ENCODE data around the gene PLCG1. TPM values are rescaled to one million over a fixed set of nuclear protein-coding genes. Genes with fewer than 3 reads are reported as not detected.

PLCG1 gene
- total and polyA plus RNA-seq, 5 donors from 2014 or later, result 30.4 to 540 (median 33.2) TPM

GRCh38 chr20:41142245-41142644 is 4.9 kb downstream of the PLCG1 start:
- ATAC-seq (ENCODE audit: low read depth in 2 of 2) (no peak), DNase-seq (no peak)
- peak overlapping the region; percentile 95 to 97 (median 96) for H3K4me3 Mint-ChIP-seq
- Histone ChIP-seq H3K4me3 (ENCODE audit: low read depth, low read length) (peak overlapping the region; percentile 89), H3K9me3 (ENCODE audit: control insufficient read depth in 2 of 2, low read length in 2 of 2) (no peaks in the 10 kb centered on the region), H3K27me3 (ENCODE audit: control insufficient read depth, insufficient read depth, low read length) (no peaks in the 10 kb centered on the region), H3K4me1 (ENCODE audit: control insufficient read depth, insufficient read depth, low read length, poor library complexity, severe bottlenecking) (peaks cover 93% of the 10 kb centered on the region), H3K36me3 (ENCODE audit: control insufficient read depth, insufficient read depth, low read length) (peaks cover 7% of the 10 kb centered on the region), H3K27ac (ENCODE audit: insufficient read depth, low read length, poor library complexity, severe bottlenecking) (peak overlapping the region; percentile 87)
- no peaks in the 10 kb centered on the region for H3K9me3 Mint-ChIP-seq
- H3K4me1 Mint-ChIP-seq, result peaks cover 30 to 81% (median 70%) of the 10 kb centered on the region in 4 donors
- H3K27me3 Mint-ChIP-seq, result no peaks in the 10 kb centered on the region
- H3K27ac Mint-ChIP-seq, result peak overlapping the region; percentile 92 to 100 (median 94)
- peaks cover 18% of the 10 kb centered on the region for H3K36me3 Mint-ChIP-seq

- Mint-ChIP-seq H3K4me3 (peak overlapping the region; percentile 95 to 97 (median 96)), H3K4me1 (peaks cover 31 to 87% (median 73%) of the 10 kb centered on the region in 4 donors), H3K27me3 (no peaks in the 10 kb centered on the region), H3K27ac (peak overlapping the region; percentile 92 to 100 (median 94)), H3K36me3 (peaks cover 19% of the 10 kb centered on the region), H3K9me3 (no peaks in the 10 kb centered on the region)
- H3K27me3 ChIP-seq (ENCODE audit: control insufficient read depth, insufficient read depth, low read length), result no peaks in the 10 kb centered on the region
- H3K4me3 ChIP-seq (ENCODE audit: low read depth, low read length), result peak overlapping the region; percentile 89
- DNase-seq (peak; percentile 28 to 85 (median 51)), ATAC-seq (ENCODE audit: low read depth in 2 of 2) (peak; percentile 64 to 73)
- no peaks in the 10 kb centered on the region for H3K9me3 ChIP-seq (ENCODE audit: control insufficient read depth in 2 of 2, low read length in 2 of 2)
- H3K27ac ChIP-seq (ENCODE audit: insufficient read depth, low read length, poor library complexity, severe bottlenecking), result peak overlapping the region; percentile 87
- peaks cover 99% of the 10 kb centered on the region for H3K4me1 ChIP-seq (ENCODE audit: control insufficient read depth, insufficient read depth, low read length, poor library complexity, severe bottlenecking)
- H3K36me3 ChIP-seq (ENCODE audit: control insufficient read depth, insufficient read depth, low read length), result peaks cover 7% of the 10 kb centered on the region
Observed at GRCh38 chr20:41142919-41143318, 5.6 kb downstream of the PLCG1 start.

DNA sequence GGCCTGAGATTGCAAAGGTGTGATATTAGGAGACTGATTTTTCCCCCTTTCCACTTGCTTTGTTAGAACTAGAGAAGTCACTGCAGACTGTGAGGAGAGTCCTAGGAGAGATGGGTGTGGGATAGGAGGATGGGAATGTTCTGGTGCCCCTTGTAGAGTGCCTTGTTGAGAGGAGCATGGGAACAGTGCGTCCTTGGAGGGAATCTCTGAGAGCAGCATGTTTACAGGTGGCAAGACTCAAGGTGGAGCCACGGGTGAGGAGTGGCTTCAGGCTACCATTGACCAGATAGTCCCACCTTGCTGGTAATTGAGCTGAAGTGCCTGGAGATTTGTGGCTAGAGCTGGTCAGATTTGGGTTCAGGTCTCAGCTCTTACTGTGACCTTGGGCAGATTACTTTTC is 6.0 kb downstream of the PLCG1 start:
- H3K4me3 ChIP-seq (ENCODE audit: low read depth, low read length), result peak overlapping the region; percentile 89
- Mint-ChIP-seq H3K9me3 (no peaks in the 10 kb centered on the region), H3K4me1 (peaks cover 31 to 92% (median 78%) of the 10 kb centered on the region in 4 donors), H3K27me3 (no peaks in the 10 kb centered on the region), H3K4me3 (peak overlapping the region; percentile 95 to 97 (median 96)), H3K36me3 (peaks cover 19% of the 10 kb centered on the region), H3K27ac (peak overlapping the region; percentile 92 to 100 (median 94))
- DNase-seq, result no peak
- no peaks in the 10 kb centered on the region for H3K27me3 ChIP-seq (ENCODE audit: control insufficient read depth, insufficient read depth, low read length)
- ATAC-seq (ENCODE audit: low read depth in 2 of 2), result no peak
- peaks cover 100% of the 10 kb centered on the region for H3K4me1 ChIP-seq (ENCODE audit: control insufficient read depth, insufficient read depth, low read length, poor library complexity, severe bottlenecking)
- H3K36me3 ChIP-seq (ENCODE audit: control insufficient read depth, insufficient read depth, low read length), result peaks cover 7% of the 10 kb centered on the region
- H3K27ac ChIP-seq (ENCODE audit: insufficient read depth, low read length, poor library complexity, severe bottlenecking), result peak overlapping the region; percentile 87
- no peaks in the 10 kb centered on the region for H3K9me3 ChIP-seq (ENCODE audit: control insufficient read depth in 2 of 2, low read length in 2 of 2)

GRCh38 chr20:41145317-41145716 is 8.0 kb downstream of the PLCG1 start:
- peak overlapping the region in 3 of 4 donors; percentile 83 to 97 (median 96) for H3K4me3 Mint-ChIP-seq

GRCh38 chr20:41145821-41146620 is 8.7 kb downstream of the PLCG1 start:
- Histone ChIP-seq H3K27me3 (ENCODE audit: control insufficient read depth, insufficient read depth, low read length) (no peaks in the 10 kb centered on the region), H3K36me3 (ENCODE audit: control insufficient read depth, insufficient read depth, low read length) (peaks cover 7% of the 10 kb centered on the region), H3K27ac (ENCODE audit: insufficient read depth, low read length, poor library complexity, severe bottlenecking) (peak overlapping the region; percentile 87), H3K4me1 (ENCODE audit: control insufficient read depth, insufficient read depth, low read length, poor library complexity, severe bottlenecking) (peaks cover 100% of the 10 kb centered on the region), H3K4me3 (ENCODE audit: low read depth, low read length) (peak overlapping the region; percentile 89), H3K9me3 (ENCODE audit: control insufficient read depth in 2 of 2, low read length in 2 of 2) (no peaks in the 10 kb centered on the region)
- H3K4me3 Mint-ChIP-seq, result peak overlapping the region; percentile 77 to 97 (median 90)
- DNase-seq (no peak), ATAC-seq (ENCODE audit: low read depth in 2 of 2) (no peak)
- H3K9me3 Mint-ChIP-seq, result no peaks in the 10 kb centered on the region
- peaks cover 26% of the 10 kb centered on the region for H3K36me3 Mint-ChIP-seq
- H3K4me1 Mint-ChIP-seq, result peaks cover 41 to 100% (median 83%) of the 10 kb centered on the region in 4 donors
- peak overlapping the region; percentile 92 to 99 (median 94) for H3K27ac Mint-ChIP-seq
- H3K27me3 Mint-ChIP-seq, result no peaks in the 10 kb centered on the region

More at GRCh38 chr20:41145317-41145716, 8.0 kb downstream of the PLCG1 start:
- peak overlapping the region; percentile 89 for H3K4me3 ChIP-seq (ENCODE audit: low read depth, low read length)
- Mint-ChIP-seq H3K27ac (peak overlapping the region; percentile 92 to 99 (median 94)), H3K27me3 (no peaks in the 10 kb centered on the region), H3K9me3 (no peaks in the 10 kb centered on the region), H3K4me1 (peaks cover 40 to 100% (median 83%) of the 10 kb centered on the region in 4 donors), H3K36me3 (peaks cover 26% of the 10 kb centered on the region)
- peak overlapping the region; percentile 87 for H3K27ac ChIP-seq (ENCODE audit: insufficient read depth, low read length, poor library complexity, severe bottlenecking)
- H3K9me3 ChIP-seq (ENCODE audit: control insufficient read depth in 2 of 2, low read length in 2 of 2), result no peaks in the 10 kb centered on the region
- DNase-seq (no peak), ATAC-seq (ENCODE audit: low read depth in 2 of 2) (no peak)
- H3K27me3 ChIP-seq (ENCODE audit: control insufficient read depth, insufficient read depth, low read length), result no peaks in the 10 kb centered on the region
- peaks cover 100% of the 10 kb centered on the region for H3K4me1 ChIP-seq (ENCODE audit: control insufficient read depth, insufficient read depth, low read length, poor library complexity, severe bottlenecking)
- H3K36me3 ChIP-seq (ENCODE audit: control insufficient read depth, insufficient read depth, low read length), result peaks cover 7% of the 10 kb centered on the region

DNA sequence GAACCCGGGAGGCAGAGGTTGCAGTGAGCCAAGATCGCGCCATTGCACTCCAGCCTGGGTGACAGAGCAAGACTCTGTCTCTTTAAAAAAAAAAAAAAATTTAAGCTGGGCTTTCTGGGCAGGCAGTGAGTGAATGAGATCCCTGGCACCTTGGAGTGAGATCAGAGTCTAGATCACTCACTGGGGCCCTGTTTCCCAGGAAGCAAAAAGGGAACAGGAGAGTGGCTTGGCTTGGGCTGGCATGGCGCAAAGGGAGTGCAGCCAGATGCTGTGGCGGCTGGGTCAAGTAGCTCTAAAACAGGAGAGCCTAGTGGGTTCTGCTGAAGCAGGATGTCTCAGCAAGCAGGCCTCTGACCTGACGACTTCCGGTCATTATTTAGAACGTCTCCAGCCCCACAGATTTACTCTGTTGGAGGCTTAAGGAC is 10.4 kb downstream of the PLCG1 start:
- Mint-ChIP-seq H3K9me3 (no peaks in the 10 kb centered on the region), H3K4me1 (peaks cover 39 to 100% (median 86%) of the 10 kb centered on the region in 4 donors), H3K27ac (peak overlapping the region; percentile 92 to 99 (median 94)), H3K4me3 (peak overlapping the region; percentile 63 to 97 (median 66)), H3K27me3 (no peaks in the 10 kb centered on the region), H3K36me3 (peaks cover 31% of the 10 kb centered on the region)
- no peaks in the 10 kb centered on the region for H3K9me3 ChIP-seq (ENCODE audit: control insufficient read depth in 2 of 2, low read length in 2 of 2)
- H3K27ac ChIP-seq (ENCODE audit: insufficient read depth, low read length, poor library complexity, severe bottlenecking), result peak overlapping the region; percentile 87
- ATAC-seq (ENCODE audit: low read depth in 2 of 2) (no peak), DNase-seq (no peak)
- H3K27me3 ChIP-seq (ENCODE audit: control insufficient read depth, insufficient read depth, low read length), result no peaks in the 10 kb centered on the region
- H3K36me3 ChIP-seq (ENCODE audit: control insufficient read depth, insufficient read depth, low read length), result peaks cover 7% of the 10 kb centered on the region
- peak overlapping the region; percentile 55 for H3K4me3 ChIP-seq (ENCODE audit: low read depth, low read length)
- H3K4me1 ChIP-seq (ENCODE audit: control insufficient read depth, insufficient read depth, low read length, poor library complexity, severe bottlenecking), result peaks cover 100% of the 10 kb centered on the region

- H3K36me3 Mint-ChIP-seq, result peaks cover 31% of the 10 kb centered on the region
- H3K4me1 ChIP-seq (ENCODE audit: control insufficient read depth, insufficient read depth, low read length, poor library complexity, severe bottlenecking), result peaks cover 100% of the 10 kb centered on the region
- H3K9me3 ChIP-seq (ENCODE audit: control insufficient read depth in 2 of 2, low read length in 2 of 2), result no peaks in the 10 kb centered on the region
- H3K4me1 Mint-ChIP-seq, result peaks cover 38 to 100% (median 82%) of the 10 kb centered on the region in 4 donors
- no peaks in the 10 kb centered on the region for H3K9me3 Mint-ChIP-seq
- peak overlapping the region; percentile 94 to 96 (median 94) for H3K27ac Mint-ChIP-seq
- no peak for DNase-seq
- peak overlapping the region; percentile 55 for H3K4me3 ChIP-seq (ENCODE audit: low read depth, low read length)
- H3K4me3 Mint-ChIP-seq, result peak overlapping the region; percentile 56 to 97 (median 65)
- H3K27me3 Mint-ChIP-seq, result no peaks in the 10 kb centered on the region
- ATAC-seq (ENCODE audit: low read depth in 2 of 2), result no peak
- peaks cover 7% of the 10 kb centered on the region for H3K36me3 ChIP-seq (ENCODE audit: control insufficient read depth, insufficient read depth, low read length)
- H3K27me3 ChIP-seq (ENCODE audit: control insufficient read depth, insufficient read depth, low read length), result no peaks in the 10 kb centered on the region
- H3K27ac ChIP-seq (ENCODE audit: insufficient read depth, low read length, poor library complexity, severe bottlenecking), result peak overlapping the region; percentile 73
Observed at GRCh38 chr20:41148942-41149341, 11.6 kb downstream of the PLCG1 start.
